Endothelial cell of umbilical vein (primary cell): ENCODE data around the gene MATN1. TPM values are rescaled to one million over a fixed set of nuclear protein-coding genes. Genes with fewer than 3 reads are reported as not detected.

Experiments
- BruUV-seq: library from RNA; stranded (reverse); fragments of 400-500 nt; replicated peaks from 2 replicates; lab custom pipeline; 2021; lab: Mats Ljungman, UMichigan
- CTCF ChIA-PET: fragments of 300-600, 350-600 bp; sonication (Branson Sonifier 250); formaldehyde crosslinking; loops from one replicate; lab custom pipeline; 2021; ENCODE audit warnings: antibody characterized with exemption, inconsistent platforms; lab: Charles Lee
- POLR2A ChIA-PET: fragments of 300-600, 350-600 bp; sonication (Branson Sonifier 250); formaldehyde crosslinking; loops from one replicate; lab custom pipeline; 2021; ENCODE audit warnings: antibody characterized with exemption, inconsistent platforms; lab: Charles Lee
- DNase-seq: peaks from one replicate; pipeline ENCODE4 v3.0.0-alpha.2; 2011; ENCODE audit warnings: low read depth, low spot score
- FAIRE-seq: peaks from 2 replicates; lab custom pipeline; 2011; peaks lifted over from hg19 to GRCh38; lab: Jason Lieb, UNC
- H2AFZ ChIP-seq: 2 replicates; pipeline ENCODE4 v1.6.0; 2012; ENCODE audit warnings: low read depth, low read length, control low read depth, inconsistent platforms
- H3K27ac ChIP-seq: 2 replicates; pipeline ENCODE4 v1.5.1; 2011; ENCODE audit warnings: low read depth, mild to moderate bottlenecking, control low read depth, low read length, moderate library complexity; ENCODE audit not compliant: insufficient read depth
- H3K27me3 ChIP-seq, 2 experiments: 2 replicates each; pipeline versions ENCODE4 v1.6.0 to v1.6.1; 2011; ENCODE audit warnings: low read length in 2 of 2, mixed read lengths in 1 of 2; ENCODE audit not compliant: control insufficient read depth in 2 of 2, insufficient read depth in 2 of 2
- H3K36me3 ChIP-seq, 2 experiments: 2 replicates in 1 of 2; 3 replicates in 1 of 2; pipeline ENCODE4 v1.5.1; 2011; ENCODE audit warnings: low read length in 2 of 2, mild to moderate bottlenecking in 1 of 2, moderate library complexity in 1 of 2; ENCODE audit not compliant: control insufficient read depth in 2 of 2, insufficient read depth in 2 of 2; ENCODE audit errors: extremely low read depth in 1 of 2
- H3K4me1 ChIP-seq: 3 replicates; pipeline ENCODE4 v1.5.1; 2011; ENCODE audit warnings: mild to moderate bottlenecking, low read length; ENCODE audit not compliant: control insufficient read depth, insufficient read depth; ENCODE audit errors: extremely low read depth
- H3K4me2 ChIP-seq: 2 replicates; pipeline ENCODE4 v1.6.1; 2011; ENCODE audit warnings: low read length, control low read depth, mixed read lengths; ENCODE audit not compliant: insufficient read depth
- H3K4me3 ChIP-seq, 3 experiments: fragments of 200-600 bp in 1 of 3; sonication (generic), shearing (Covaris generic) in 1 of 3; replicated peaks in 1 of 3; 2 replicates each; pipeline ENCODE4 v1.5.1; 2011 to 2016; ENCODE audit warnings: control low read depth in 3 of 3, low read length in 3 of 3, mild to moderate bottlenecking in 2 of 3, inconsistent platforms in 1 of 3, low read depth in 1 of 3, moderate library complexity in 1 of 3; ENCODE audit not compliant: insufficient read depth in 1 of 3
- H3K79me2 ChIP-seq: 2 replicates; pipeline ENCODE4 v1.6.0; 2012; ENCODE audit warnings: low read length, inconsistent platforms; ENCODE audit not compliant: control insufficient read depth, insufficient read depth
- H3K9ac ChIP-seq: replicated peaks from 2 replicates; pipeline ENCODE3; 2011; ENCODE audit warnings: low read length, control low read depth; ENCODE audit not compliant: insufficient read depth; ENCODE audit errors: extremely low read depth
- H3K9me1 ChIP-seq: replicated peaks from 3 replicates; pipeline ENCODE4 v1.6.0; 2011; ENCODE audit warnings: mild to moderate bottlenecking, low read length; ENCODE audit not compliant: control insufficient read depth, insufficient read depth; ENCODE audit errors: extremely low read depth
- H3K9me3 ChIP-seq: replicated peaks from 2 replicates; pipeline ENCODE4 v1.5.1; 2012; ENCODE audit warnings: low read length, inconsistent platforms; ENCODE audit not compliant: control insufficient read depth, insufficient read depth
- H4K20me1 ChIP-seq: replicated peaks from 2 replicates; pipeline ENCODE3; 2011; ENCODE audit warnings: mild to moderate bottlenecking, low read length; ENCODE audit not compliant: control insufficient read depth, insufficient read depth; ENCODE audit errors: extremely low read depth
- EZH2 ChIP-seq: IDR thresholded peaks from 2 replicates; pipeline ENCODE4 v1.6.1; 2012; ENCODE audit warnings: borderline replicate concordance, low read depth, mild to moderate bottlenecking, moderate library complexity, low read length, inconsistent platforms; ENCODE audit not compliant: severe bottlenecking
- FOS ChIP-seq: IDR thresholded peaks from 2 replicates; pipeline ENCODE4 v1.6.1; 2011; ENCODE audit warnings: mild to moderate bottlenecking, low read length, moderate library complexity, borderline replicate concordance; ENCODE audit not compliant: insufficient read depth
- GATA2 ChIP-seq: IDR thresholded peaks from 2 replicates; pipeline ENCODE4 v1.7.0; 2011; ENCODE audit warnings: low read depth, mild to moderate bottlenecking, moderate library complexity, mixed read lengths, low read length; ENCODE audit not compliant: insufficient read length, insufficient read depth
- JUN ChIP-seq: IDR thresholded peaks from 2 replicates; pipeline ENCODE4 v1.6.1; 2011; ENCODE audit warnings: borderline replicate concordance, low read depth; ENCODE audit not compliant: insufficient read length, insufficient read depth
- MYC ChIP-seq: IDR thresholded peaks from one replicate; pipeline ENCODE4 v1.6.1; 2011; ENCODE audit warnings: mild to moderate bottlenecking, low read depth, low read length
- POLR2A ChIP-seq: IDR thresholded peaks from 2 replicates; pipeline ENCODE4 v1.6.1; 2012; ENCODE audit warnings: low read depth, mild to moderate bottlenecking, control low read depth, low read length
- POLR2AphosphoS5 ChIP-seq: IDR thresholded peaks from 2 replicates; pipeline ENCODE4 v1.6.1; 2012; ENCODE audit warnings: low read depth, mild to moderate bottlenecking, control low read depth, low read length, moderate library complexity; ENCODE audit not compliant: insufficient read depth
- dilution Hi-C: fragments of 300-500 bp; cut with MboI; formaldehyde crosslinking; loops from one replicate; pipeline ENCODE4 v1.15.0; 2019; ENCODE audit warnings: low sequenced_read_pairs; ENCODE audit not compliant: extremely low pct_ligation_motif_present
- intact Hi-C: fragments of 100-400 bp; cut with micrococcal nuclease; formaldehyde crosslinking; loops from one replicate; pipeline ENCODE4 v1.10.0; 2022
- polyA plus RNA-seq, 4 experiments: library from polyadenylated mRNA; depleted of rRNA in 3 of 4; stranded (reverse) in 3 of 4; unstranded in 1 of 4; fragments of >200 nt; gene quantifications; 2 replicates each; pipeline versions ENCODE4 v1.2.1 to v1.2.3, GENCODE V29; 2011 to 2012; ENCODE audit warnings: missing spikeins in 1 of 4
- total RNA-seq: library from RNA; stranded (reverse); gene quantifications from 2 replicates; pipeline ENCODE4 v1.2.3, GENCODE V29; 2021
- TF ChIP-seq, protein P1 (sequence below): IDR thresholded peaks from 2 replicates; pipeline ENCODE4 v1.6.1; 2011; ENCODE audit not compliant: insufficient read depth, insufficient read length
- TF ChIP-seq, protein P2 (sequence below), 2 donors: IDR thresholded peaks; 1 replicate in 1 of 2; 2 replicates in 1 of 2; pipeline ENCODE4 v1.5.1; 2011; ENCODE audit warnings: low read length in 2 of 2, mild to moderate bottlenecking in 2 of 2, moderate library complexity in 2 of 2, control low read depth in 1 of 2, inconsistent platforms in 1 of 2, low read depth in 1 of 2; ENCODE audit not compliant: insufficient read depth in 1 of 2; ENCODE audit errors: extremely low read depth in 1 of 2

MATN1 gene
- total and polyA plus RNA-seq, 2 donors (not counting 3 experiments of a cell fraction or from before 2014, with no cell fraction given): 0.29 to 0.36 TPM

DNA sequence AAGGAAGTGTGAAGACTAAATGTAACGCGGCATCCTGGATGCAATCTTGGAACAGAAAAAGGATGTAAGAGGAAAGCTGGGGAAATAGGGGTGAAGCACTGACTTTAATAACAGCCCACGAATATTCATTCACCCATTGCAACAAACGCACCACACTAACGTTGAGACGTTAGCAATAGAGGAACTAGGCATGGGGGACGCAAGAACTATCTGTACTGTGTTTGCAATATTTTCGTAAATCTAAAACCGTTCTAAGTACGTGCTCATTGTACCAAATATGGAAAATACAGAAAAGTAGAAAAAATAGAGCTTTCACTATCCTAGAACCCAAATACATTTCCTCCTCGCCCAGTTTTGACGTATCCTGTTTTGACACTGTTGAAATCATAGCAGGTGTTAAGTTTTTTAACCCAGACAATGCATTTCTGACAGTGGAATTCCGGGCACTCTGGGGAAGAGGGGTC lies 30.3 kb upstream of the MATN1 start:
- BruUV-seq: no TSS peak
- Histone ChIP-seq H3K4me2 (no peak overlapping the region), H3K4me3 (no peak overlapping the region), H3K9me3 (no peaks in the 10 kb centered on the region), H3K9me1 (no peaks in the 10 kb centered on the region), H3K36me3 (no peaks in the 10 kb centered on the region), H3K79me2 (peaks cover 36% of the 10 kb centered on the region), H4K20me1 (no peaks in the 10 kb centered on the region), H2AFZ (no peak overlapping the region), H3K9ac (no peak overlapping the region), H3K4me1 (peaks cover 31% of the 10 kb centered on the region), H3K27me3 (no peaks in the 10 kb centered on the region), H3K27ac (no peak overlapping the region)
- no peak for TF ChIP-seq GATA2
- no peak for TF ChIP-seq FOS
- TF ChIP-seq, protein P1, sequence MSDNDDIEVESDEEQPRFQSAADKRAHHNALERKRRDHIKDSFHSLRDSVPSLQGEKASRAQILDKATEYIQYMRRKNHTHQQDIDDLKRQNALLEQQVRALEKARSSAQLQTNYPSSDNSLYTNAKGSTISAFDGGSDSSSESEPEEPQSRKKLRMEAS: no peak
- no peak for TF ChIP-seq EZH2
- TF ChIP-seq POLR2AphosphoS5: no peak
- no peak for TF ChIP-seq MYC
- no peak for TF ChIP-seq POLR2A
- TF ChIP-seq JUN: no peak
- TF ChIP-seq, protein P2, sequence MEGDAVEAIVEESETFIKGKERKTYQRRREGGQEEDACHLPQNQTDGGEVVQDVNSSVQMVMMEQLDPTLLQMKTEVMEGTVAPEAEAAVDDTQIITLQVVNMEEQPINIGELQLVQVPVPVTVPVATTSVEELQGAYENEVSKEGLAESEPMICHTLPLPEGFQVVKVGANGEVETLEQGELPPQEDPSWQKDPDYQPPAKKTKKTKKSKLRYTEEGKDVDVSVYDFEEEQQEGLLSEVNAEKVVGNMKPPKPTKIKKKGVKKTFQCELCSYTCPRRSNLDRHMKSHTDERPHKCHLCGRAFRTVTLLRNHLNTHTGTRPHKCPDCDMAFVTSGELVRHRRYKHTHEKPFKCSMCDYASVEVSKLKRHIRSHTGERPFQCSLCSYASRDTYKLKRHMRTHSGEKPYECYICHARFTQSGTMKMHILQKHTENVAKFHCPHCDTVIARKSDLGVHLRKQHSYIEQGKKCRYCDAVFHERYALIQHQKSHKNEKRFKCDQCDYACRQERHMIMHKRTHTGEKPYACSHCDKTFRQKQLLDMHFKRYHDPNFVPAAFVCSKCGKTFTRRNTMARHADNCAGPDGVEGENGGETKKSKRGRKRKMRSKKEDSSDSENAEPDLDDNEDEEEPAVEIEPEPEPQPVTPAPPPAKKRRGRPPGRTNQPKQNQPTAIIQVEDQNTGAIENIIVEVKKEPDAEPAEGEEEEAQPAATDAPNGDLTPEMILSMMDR (IDR thresholded peaks at IDR 0.05; ENCODE audit: extremely low read depth in 1 of 2, insufficient read depth in 1 of 2, low read depth in 1 of 2, low read length in 2 of 2): no peak
- ChIA-PET POLR2A (no interaction called here), CTCF (interaction anchor here (1.4 to 3.9 kb wide), 2 partner anchors 9 to 26 kb away, joined by 4 to 20 read pairs; no protein-coding TSS in a partner anchor)
- no peak for FAIRE-seq
- intact Hi-C loops (no loop called here), dilution Hi-C loops (no loop called here)
- no peak for DNase-seq
